Endometrium (tissue), 2 donors: Measurements from ENCODE around the gene GTF3C5.
"Not testable (repeated sequence)": the region's sequence is repeated elsewhere in the genome, so short reads cannot be mapped to it uniquely, and the experiment has no call there.

Experiments
- FAIRE-seq: peaks from 2 replicates; lab custom pipeline; 2012; peaks lifted over from hg19 to GRCh38; lab: Jason Lieb, UNC
- donor health status: control.
- donor health status: control.

Gene GTF3C5

GRCh38 chr9:133090752-133091385 is 60.1 kb downstream of the GTF3C5 start:
- no peak for FAIRE-seq

GRCh38 chr9:133094351-133094750 is 63.6 kb downstream of the GTF3C5 start:
- not testable (repeated sequence) for FAIRE-seq

- no peak for FAIRE-seq
These were observed 64.1 kb downstream of the GTF3C5 start for GRCh38 chr9:133094842-133095393.

GRCh38 chr9:133098104-133098754 is 67.4 kb downstream of the GTF3C5 start:
- FAIRE-seq = no peak

GRCh38 chr9:133098871-133099270 is 68.1 kb downstream of the GTF3C5 start:
- FAIRE-seq = no peak

- FAIRE-seq = no peak
These were observed 69.1 kb downstream of the GTF3C5 start for GRCh38 chr9:133099726-133100505.

- FAIRE-seq = no peak
These were observed 69.9 kb downstream of the GTF3C5 start for GRCh38 chr9:133100506-133101355.

- no peak for FAIRE-seq
These were observed 70.8 kb downstream of the GTF3C5 start for GRCh38 chr9:133101356-133102189.

GRCh38 chr9:133102190-133103021 is 71.6 kb downstream of the GTF3C5 start:
- FAIRE-seq = no peak

- no peak for FAIRE-seq
These were observed 72.6 kb downstream of the GTF3C5 start for GRCh38 chr9:133103183-133103986.

GRCh38 chr9:133103987-133104505 is 73.2 kb downstream of the GTF3C5 start:
- FAIRE-seq = no peak

- FAIRE-seq = no peak
These were observed 74.1 kb downstream of the GTF3C5 start for GRCh38 chr9:133104718-133105460.

GRCh38 chr9:133105461-133105770 is 74.6 kb downstream of the GTF3C5 start:
- FAIRE-seq = no peak

GRCh38 chr9:133106511-133107244 is 75.9 kb downstream of the GTF3C5 start:
- no peak for FAIRE-seq

GRCh38 chr9:133107245-133107722 is 76.5 kb downstream of the GTF3C5 start:
- FAIRE-seq = no peak
